Inferior parietal cortex (tissue), 1 donor: Measurements from ENCODE around the gene SRGAP2B.
"Not testable (repeated sequence)": the region's sequence is repeated elsewhere in the genome, so short reads cannot be mapped to it uniquely, and the experiment has no call there.

Experiments
- DNase-seq: peaks from one replicate; pipeline ENCODE4 v3.0.0-alpha.2; 2016; ENCODE audit errors: extremely low spot score

The SRGAP2B gene

DNA sequence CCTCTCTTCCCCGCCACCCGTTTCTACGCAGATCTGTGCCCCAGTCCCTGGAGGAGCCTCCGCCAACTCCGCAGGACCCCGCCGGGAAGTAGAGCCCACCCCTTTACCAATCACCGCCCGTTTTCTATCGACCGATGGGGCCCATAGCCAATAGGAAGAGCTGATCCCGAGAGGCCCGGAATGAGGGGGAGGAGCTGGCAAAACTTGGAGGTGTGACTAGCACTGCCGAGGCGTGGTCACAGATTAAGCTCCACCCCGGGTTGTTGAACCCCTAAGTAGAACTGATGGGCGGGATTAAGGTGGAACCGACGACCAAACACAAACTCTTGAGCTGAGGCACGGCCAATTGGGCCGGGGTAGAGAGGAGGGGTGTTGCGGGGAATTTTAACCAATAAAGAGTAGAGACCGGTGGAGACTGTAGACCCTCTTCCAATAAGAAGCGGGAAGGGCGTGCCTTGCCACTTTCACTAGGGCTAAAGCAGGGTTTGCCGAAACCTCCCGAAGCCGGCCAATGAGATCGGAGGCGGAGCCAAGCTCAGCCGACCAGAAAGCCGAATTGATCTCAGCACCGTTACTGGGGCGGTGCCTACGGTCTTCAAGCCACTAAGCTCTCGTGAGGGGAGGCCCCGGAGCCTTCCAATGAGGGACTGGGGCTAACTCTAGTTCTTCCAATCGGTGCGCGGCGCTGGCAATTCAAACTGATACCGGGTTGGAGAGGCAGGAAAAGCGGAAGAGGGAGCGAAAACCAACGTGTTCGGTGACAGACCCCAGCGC, at the start of gene SRGAP2B, which contains the start of gene FAM72D:
Gene SRGAP2B, minus strand, starts transcription at position 45 of the 774 bp plus-strand sequence. CDS start 2,427 bp downstream, outside the sequence.
Gene FAM72D, plus strand, starts transcription at position 691 of the 774 bp plus-strand sequence. CDS start 874 bp downstream, outside the sequence.
- not testable (repeated sequence) for DNase-seq

- not testable (repeated sequence) for DNase-seq
These were observed 49.3 kb upstream of the SRGAP2B start for GRCh38 chr1:145144264-145144913.

DNA sequence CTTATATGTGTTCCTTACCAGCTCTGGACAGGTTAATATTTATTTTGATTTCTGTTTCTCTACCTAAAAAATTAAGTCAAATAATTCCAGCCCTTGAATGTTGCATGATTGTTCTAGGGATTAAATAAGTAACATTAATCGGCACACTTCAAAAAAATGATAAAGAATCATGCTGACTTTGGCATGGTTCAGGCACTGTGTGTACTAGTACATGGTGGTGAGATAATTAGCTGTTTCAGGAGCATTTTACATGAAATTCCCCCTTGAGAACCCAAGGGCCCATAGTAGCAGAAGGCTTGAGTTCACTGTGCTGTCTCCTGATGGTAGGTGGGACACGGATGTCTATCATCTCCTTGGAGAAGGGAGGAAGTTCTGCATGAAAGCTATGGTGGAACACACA, 45.4 kb upstream of the SRGAP2B start:
- not testable (repeated sequence) for DNase-seq

- DNase-seq = not testable (repeated sequence)
These were observed 39.3 kb upstream of the SRGAP2B start for GRCh38 chr1:145134476-145134875.

DNA sequence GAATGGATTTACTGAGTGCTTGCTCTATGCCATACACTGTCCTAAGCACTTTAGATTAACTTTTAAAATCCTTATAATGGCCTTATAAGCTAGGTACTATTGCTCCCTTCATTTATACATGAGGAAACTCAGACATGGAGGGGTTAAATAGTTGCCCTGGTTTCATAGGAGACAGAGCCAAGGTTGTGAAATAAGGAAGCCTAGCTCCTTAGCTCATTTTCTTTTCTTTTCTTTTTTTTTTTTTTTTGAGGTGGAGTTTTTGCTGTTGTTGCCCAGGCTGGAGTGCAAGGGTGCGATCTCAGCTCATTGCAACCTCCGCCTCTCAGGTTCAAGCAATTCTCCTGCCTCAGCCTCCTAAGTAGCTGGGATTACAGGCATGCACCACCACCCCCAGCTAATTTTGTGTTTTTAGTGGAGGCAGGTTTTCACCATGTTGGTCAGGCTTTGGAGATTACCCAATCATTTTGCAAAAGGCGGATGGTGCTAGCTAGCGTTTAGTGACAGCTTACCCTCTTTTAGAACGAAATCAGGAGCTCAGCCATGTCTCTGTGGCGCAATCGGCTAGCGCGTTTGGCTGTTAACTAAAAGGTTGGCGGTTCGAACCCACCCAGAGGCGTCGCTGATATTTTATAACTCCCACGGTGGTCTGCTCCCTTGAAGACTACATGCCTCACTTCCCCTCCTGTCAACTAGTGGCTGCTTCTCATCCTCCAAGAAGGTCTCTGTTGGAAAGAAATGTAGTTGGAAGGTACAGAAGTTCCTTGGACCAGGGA, 33.8 kb upstream of the SRGAP2B start:
- peak; percentile 1 for DNase-seq

DNA sequence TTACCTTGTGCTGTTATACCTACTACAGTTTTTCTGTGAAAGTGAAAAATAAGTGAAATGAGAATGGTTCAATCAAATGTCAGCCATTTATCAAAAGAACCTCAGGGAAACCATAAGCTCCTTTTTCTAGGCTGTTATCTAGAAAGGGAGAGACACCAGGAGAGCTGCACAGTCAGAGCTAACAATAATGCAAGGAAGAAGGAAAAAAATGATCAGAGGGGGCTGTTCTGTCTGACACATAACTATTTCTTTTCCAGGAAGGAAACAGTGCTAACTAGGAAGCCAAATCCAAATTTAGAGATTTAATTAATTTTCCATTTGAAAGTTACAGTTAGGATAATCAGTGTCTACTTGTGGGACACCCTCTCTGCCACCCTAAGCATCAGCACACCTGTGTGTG, 32.0 kb upstream of the SRGAP2B start:
- not testable (repeated sequence) for DNase-seq

- not testable (repeated sequence) for DNase-seq
These were observed 30.0 kb upstream of the SRGAP2B start for GRCh38 chr1:145125112-145125511.

DNA sequence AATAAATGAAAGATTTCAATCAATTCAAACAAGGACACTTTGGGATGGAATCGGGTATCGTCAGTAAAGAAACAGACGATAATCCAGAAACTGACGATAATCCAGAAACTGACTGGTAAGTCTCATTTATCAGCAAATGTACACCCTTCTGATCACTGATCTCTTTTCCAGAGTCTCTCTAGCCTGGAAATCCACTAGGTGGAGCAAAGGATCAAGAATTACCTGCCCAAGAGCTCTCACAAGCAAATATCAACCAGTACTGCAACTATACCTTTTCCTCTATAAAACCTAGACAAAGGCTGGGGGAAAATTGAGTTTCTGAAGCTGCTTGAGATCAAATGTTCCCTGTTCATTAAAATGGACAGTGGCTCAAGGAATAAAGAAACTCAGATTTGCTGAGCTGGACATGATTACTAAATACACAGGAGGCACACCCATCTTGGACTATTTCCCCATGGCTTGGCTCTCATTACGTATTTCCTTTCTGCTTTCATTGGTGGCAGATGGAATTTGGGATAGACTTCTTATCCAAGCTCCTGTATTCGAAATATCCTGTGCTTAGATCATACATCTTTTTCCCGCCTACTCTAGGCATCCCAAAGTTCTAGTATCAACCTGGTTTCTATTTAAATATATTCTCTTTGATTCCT, 29.0 kb upstream of the SRGAP2B start:
- DNase-seq = not testable (repeated sequence)

- not testable (repeated sequence) for DNase-seq
These were observed 27.9 kb upstream of the SRGAP2B start for GRCh38 chr1:145123062-145123395.

DNA sequence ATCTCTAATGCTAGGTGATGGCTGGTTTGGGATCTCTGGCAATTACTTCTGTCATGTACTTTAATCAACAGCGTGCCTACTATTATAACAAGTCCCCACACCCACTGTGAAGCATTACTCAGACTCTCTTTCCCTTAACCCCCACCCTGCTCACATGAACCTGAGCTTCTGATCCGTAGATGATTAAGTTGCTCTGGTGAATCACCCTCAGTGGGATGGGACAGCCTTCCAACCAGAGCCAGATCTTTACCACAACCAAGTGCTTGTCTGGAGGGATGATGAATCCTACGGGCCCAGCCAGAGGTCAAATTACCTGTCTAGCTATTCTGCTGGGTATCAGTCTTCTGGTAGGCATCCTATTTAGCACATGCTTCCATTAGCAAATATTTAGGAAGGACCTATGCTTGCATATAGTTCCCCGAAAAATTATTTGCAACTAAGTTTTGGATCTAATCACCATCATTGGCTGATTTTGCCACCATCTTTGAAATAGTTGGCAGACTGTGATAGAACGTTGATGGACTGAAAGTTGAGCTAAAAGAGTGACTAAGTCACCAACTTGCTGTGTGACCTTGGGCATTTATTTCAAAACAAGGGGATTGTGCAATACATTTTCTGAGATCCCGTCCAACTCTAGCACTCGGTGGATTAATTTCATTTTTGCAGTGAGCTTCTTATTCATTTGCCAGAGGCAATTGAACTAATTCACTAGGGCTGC, 27.4 kb upstream of the SRGAP2B start:
- DNase-seq = not testable (repeated sequence)

DNA sequence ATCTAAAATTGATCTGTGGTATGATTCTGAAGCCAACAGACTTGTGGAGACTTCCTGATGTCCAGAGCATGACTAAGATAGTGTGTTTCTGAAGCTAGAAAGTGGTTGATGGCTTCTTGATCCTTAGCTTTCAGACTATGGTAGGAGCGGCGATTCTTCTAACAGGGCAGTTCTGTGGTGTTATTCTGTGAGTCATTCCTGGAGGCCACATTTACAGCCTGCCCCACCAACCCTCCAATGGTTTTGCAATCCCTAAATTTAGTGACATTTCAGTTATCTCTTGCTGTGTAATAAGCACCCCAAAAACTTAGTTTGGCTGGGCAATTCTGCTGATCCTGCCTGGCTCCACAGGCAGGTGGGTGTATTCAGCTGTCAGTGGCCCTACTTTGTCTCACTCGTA, 24.7 kb upstream of the SRGAP2B start:
- DNase-seq = not testable (repeated sequence)

DNA sequence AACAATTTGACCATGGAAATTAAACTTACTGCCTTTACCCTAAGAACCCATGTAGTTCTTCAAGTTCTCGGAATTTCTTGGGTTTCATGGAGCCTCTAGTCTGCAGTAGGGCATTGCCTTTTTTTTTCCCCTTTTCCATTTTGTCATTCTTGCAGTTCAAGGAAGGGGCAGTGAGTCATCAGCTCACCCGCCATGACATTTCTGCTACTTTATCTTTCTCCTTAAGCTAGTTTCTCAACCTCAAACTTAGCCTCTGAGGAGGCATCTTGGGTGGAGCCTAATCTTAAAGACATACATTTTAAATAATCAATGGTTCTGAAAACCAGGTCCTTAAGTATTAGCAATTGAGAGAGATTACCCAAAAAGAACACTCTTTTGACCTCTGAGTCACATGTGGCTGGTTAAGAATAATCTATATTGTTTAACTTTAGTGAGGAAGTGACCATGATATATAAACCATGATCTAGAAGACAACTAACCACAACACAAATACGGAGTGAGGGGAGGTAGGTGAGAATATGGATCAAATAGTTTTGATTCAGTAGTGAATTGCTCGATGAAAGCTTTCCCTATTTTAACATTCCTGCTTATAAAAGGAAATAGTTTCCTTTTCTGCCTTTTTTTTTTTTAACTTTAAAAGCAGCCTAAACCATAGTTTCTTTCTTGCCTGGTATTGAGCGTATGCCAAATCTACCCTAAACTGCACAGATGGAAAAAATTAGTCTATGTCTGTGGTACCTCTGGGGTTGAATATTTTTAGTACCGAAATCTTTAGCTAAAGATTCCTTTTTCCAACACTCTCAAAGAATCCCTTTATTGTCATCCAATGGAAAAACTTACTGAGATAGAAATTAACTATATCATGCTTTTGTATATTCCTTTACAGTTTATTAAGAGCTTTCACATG, 20.7 kb upstream of the SRGAP2B start:
- DNase-seq = not testable (repeated sequence)

DNA sequence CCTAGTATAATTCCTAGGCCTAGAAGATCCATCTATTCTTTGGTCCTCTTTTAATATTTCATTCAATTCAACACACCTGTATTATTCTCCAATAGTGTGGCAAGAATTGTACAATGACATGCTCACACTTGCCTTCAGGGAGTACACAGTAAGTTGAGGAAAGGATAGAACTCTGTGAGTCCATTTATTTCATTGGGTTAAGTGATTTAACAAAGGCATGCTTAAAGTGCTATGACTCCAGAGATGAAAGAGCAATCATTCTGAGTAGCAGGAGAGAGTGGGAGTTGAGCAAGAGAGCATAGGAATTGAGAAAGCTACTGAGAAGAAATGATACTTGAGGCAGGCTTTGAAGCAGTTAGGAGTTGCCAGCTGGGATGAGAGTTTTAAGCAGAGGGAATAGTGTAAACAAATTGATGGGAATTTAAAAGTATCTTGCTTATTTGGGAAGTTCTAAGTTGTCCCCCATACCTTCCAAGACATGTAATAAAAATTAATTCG, 19.5 kb upstream of the SRGAP2B start:
- DNase-seq = not testable (repeated sequence)

DNA sequence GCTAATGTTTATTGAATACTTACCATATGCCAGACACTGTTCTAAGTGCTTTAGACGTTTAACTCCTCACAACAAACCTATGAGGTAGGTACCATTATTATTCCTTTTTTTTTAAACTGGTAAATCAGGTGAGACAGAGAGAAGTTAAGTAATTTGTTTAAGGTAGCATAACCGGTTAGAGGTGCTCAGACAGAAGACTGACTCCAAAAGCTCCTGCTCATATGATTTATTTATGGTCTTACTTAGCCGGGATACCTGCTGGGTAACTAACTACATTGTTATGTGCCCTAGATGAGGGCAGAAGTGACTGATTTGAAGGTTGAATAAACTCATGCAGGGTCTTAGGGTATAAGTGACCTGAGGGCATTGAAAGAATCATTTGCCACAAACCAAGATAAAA, 17.6 kb upstream of the SRGAP2B start:
- not testable (repeated sequence) for DNase-seq

DNA sequence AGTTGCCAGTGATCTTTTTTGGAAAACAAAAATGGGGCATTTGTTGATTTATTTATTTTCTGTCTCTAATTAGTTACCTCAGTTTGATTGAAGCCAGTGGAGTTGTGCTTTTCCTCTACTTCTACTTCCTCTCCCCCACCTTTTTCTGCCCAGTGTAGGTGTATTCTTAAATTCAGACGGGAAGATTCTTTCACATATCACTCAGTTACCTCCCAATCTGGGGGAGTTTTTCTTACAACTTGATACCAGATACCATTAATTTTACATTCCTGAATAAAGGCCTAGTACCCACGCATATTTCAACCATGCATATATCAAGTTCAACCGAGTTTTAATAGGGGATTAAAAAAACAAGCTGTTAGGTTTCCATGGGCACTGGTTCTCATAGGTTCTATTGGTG, 16.5 kb upstream of the SRGAP2B start:
- DNase-seq = not testable (repeated sequence)

DNA sequence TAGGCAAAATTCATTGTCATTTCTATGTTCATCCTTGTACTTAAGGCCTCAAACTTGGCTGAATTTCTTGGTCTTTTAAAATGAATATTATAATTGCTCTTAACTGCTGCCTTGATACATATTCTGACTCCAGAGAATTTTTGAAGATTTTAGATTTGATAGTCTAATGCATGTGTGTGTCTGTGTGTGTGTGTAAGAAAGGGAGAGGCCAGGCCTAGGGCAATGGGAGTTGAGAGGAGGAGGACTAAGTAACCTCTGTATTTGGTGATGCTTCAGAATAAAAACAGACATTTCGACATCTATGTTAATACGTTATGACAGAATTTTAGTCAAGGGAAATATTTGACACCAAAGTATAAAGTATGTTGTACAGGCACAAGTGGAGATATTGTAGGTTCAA, 8.2 kb upstream of the SRGAP2B start:
- DNase-seq = not testable (repeated sequence)

- DNase-seq = not testable (repeated sequence)
These were observed 6.6 kb upstream of the SRGAP2B start for GRCh38 chr1:145101725-145102124.

GRCh38 chr1:145094655-145095211, 395 bp downstream of the SRGAP2B start:
- not testable (repeated sequence) for DNase-seq

- peak; percentile 2 for DNase-seq
These were observed 1.5 kb downstream of the SRGAP2B start for GRCh38 chr1:145093517-145094149.
